ENCODE results near the gene REXO1. TPM values are rescaled to one million over a fixed set of nuclear protein-coding genes. Genes with fewer than 3 reads are reported as not detected.

Gene REXO1
- total and polyA plus RNA-seq, 2 of the 13 experiments (the other 11 are each of a cell fraction or from before 2014, with no cell fraction given) = 5.0 to 11.2 TPM

DNA sequence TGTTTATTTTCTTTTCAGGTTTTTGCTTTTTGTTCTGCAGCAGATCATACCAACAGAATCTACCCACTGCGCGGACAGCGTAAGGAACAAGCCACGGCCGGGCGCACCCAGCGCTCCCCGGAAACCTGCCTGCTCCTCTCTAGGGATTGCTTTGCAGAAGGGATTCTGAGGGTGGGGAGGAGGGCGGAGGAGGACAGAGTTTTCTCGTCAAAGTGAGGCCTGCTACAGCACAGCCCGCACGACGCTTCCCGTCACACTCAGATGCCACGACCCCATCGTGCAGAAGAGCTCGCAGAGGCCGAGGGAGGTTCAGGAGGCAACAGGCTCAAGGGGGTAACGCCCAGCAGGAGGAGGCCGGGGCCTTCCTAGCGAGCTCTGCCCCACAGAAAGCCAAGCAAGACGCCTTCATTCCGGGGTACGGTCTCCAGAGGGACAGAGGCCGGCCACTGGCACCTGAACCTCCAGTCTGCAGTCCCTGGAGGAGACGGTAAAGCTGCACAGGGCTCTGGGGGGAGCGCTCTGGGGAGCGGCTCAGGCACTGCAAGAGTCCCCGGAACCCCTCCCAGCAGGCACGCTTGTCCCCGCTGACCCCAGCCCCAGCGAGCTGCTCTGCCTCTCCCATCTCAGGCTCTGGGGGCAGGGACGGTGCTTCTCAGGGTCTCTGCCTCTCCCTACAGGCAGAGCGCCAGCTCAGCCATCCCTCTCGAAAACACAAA, 6.9 kb downstream of the REXO1 start:
- H3K36me3 ChIP-seq (replicated peaks in 1 of 2; ENCODE audit: control insufficient read depth in 1 of 2, insufficient read depth in 2 of 2, low read length in 2 of 2) = peaks cover 2 to 22% of the 10 kb centered on the region in 2 experiments; a peak in 2 of 5 replicates
- DNase-seq (ENCODE audit: low spot score) (no peak), ATAC-seq (0 out of 3 replicates have a peak, but pooled peaks have one; percentile 1), FAIRE-seq (no peak)
- H3K9me3 ChIP-seq (ENCODE audit: low read length) = no peaks in the 10 kb centered on the region
- peak overlapping the region; percentile 49 to 72 (median 70) for H3K4me3 ChIP-seq (replicated peaks in 1 of 3; ENCODE audit: insufficient read depth in 1 of 3, low read depth in 2 of 3, low read length in 3 of 3)
- peaks cover 62% of the 10 kb centered on the region for H3K4me1 ChIP-seq (ENCODE audit: insufficient read depth, low read length)
- H3K27me3 ChIP-seq (ENCODE audit: control insufficient read depth in 1 of 2, insufficient read depth in 2 of 2, low read length in 2 of 2) = no peaks in the 10 kb centered on the region
- peaks cover 72% of the 10 kb centered on the region for H3K79me2 ChIP-seq (ENCODE audit: insufficient read depth, low read length)
- no TSS peak for BruUV-seq (replicated peaks)
- TF ChIP-seq, protein P1, sequence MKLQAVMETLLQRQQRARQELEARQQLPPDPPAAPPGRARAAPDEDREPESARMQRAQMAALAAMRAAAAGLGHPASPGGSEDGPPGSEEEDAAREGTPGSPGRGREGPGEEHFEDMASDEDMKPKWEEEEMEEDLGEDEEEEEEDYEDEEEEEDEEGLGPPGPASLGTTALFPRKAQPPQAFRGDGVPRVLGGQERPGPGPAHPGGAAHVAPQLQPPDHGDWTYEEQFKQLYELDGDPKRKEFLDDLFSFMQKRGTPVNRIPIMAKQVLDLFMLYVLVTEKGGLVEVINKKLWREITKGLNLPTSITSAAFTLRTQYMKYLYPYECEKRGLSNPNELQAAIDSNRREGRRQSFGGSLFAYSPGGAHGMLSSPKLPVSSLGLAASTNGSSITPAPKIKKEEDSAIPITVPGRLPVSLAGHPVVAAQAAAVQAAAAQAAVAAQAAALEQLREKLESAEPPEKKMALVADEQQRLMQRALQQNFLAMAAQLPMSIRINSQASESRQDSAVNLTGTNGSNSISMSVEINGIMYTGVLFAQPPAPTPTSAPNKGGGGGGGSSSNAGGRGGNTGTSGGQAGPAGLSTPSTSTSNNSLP (IDR thresholded peaks at IDR 0.05; ENCODE audit: low read depth, low read length) = no peak
- TF ChIP-seq, protein P2, sequence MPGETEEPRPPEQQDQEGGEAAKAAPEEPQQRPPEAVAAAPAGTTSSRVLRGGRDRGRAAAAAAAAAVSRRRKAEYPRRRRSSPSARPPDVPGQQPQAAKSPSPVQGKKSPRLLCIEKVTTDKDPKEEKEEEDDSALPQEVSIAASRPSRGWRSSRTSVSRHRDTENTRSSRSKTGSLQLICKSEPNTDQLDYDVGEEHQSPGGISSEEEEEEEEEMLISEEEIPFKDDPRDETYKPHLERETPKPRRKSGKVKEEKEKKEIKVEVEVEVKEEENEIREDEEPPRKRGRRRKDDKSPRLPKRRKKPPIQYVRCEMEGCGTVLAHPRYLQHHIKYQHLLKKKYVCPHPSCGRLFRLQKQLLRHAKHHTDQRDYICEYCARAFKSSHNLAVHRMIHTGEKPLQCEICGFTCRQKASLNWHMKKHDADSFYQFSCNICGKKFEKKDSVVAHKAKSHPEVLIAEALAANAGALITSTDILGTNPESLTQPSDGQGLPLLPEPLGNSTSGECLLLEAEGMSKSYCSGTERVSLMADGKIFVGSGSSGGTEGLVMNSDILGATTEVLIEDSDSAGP (CRISPR knock-in tag; IDR thresholded peaks at IDR 0.05; ENCODE audit: borderline replicate concordance) = 0 out of 2 replicates have a peak, but pooled peaks have one; percentile 5
- TF ChIP-seq ZFY (CRISPR knock-in tag; IDR thresholded peaks at IDR 0.05) (peak; percentile 20; the same call in 1 of the 2 replicates), NR3C1 (CRISPR knock-in tag; IDR thresholded peaks at IDR 0.05) (no peak), NPAS2 (CRISPR knock-in tag; IDR thresholded peaks at IDR 0.05; ENCODE audit: borderline replicate concordance) (no peak), HNRNPLL (IDR thresholded peaks at IDR 0.05; ENCODE audit: low read depth, low read length, poor library complexity, severe bottlenecking) (peak; percentile 92)
- TF ChIP-seq, protein P3, sequence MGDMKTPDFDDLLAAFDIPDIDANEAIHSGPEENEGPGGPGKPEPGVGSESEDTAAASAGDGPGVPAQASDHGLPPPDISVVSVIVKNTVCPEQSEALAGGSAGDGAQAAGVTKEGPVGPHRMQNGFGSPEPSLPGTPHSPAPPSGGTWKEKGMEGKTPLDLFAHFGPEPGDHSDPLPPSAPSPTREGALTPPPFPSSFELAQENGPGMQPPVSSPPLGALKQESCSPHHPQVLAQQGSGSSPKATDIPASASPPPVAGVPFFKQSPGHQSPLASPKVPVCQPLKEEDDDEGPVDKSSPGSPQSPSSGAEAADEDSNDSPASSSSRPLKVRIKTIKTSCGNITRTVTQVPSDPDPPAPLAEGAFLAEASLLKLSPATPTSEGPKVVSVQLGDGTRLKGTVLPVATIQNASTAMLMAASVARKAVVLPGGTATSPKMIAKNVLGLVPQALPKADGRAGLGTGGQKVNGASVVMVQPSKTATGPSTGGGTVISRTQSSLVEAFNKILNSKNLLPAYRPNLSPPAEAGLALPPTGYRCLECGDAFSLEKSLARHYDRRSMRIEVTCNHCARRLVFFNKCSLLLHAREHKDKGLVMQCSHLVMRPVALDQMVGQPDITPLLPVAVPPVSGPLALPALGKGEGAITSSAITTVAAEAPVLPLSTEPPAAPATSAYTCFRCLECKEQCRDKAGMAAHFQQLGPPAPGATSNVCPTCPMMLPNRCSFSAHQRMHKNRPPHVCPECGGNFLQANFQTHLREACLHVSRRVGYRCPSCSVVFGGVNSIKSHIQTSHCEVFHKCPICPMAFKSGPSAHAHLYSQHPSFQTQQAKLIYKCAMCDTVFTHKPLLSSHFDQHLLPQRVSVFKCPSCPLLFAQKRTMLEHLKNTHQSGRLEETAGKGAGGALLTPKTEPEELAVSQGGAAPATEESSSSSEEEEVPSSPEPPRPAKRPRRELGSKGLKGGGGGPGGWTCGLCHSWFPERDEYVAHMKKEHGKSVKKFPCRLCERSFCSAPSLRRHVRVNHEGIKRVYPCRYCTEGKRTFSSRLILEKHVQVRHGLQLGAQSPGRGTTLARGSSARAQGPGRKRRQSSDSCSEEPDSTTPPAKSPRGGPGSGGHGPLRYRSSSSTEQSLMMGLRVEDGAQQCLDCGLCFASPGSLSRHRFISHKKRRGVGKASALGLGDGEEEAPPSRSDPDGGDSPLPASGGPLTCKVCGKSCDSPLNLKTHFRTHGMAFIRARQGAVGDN (CRISPR knock-in tag; IDR thresholded peaks at IDR 0.05) = peak; percentile 58
- H2AFZ ChIP-seq (ENCODE audit: low read length) = no peak overlapping the region
- intact Hi-C loops (cut with micrococcal nuclease; ENCODE audit: unreplicated experiment) (no loop called here), in situ Hi-C loops (cut with HindIII; ENCODE audit: extremely low pct_ligation_motif_present, low pct_unique_long_range_greater_than_20kb) (no loop called here)
- H3K4me2 ChIP-seq (ENCODE audit: low read depth, low read length) = peak overlapping the region; percentile 83
- ChIA-PET CTCF (ENCODE audit: low intra/inter-chr PET ratio, low total read pairs) (no interaction called here), POLR2A (interaction anchor here (0.7 to 1.4 kb wide), 7 partner anchors 16 to 64 kb away, joined by 3 to 6 read pairs (median 4); no protein-coding TSS in a partner anchor)
- 65% methylated on average over 18 of the region's 35 CpGs for WGBS (ENCODE audit: low lambda C conversion rate)
- H4K20me1 ChIP-seq (ENCODE audit: insufficient read depth, low read length) = peaks cover 26% of the 10 kb centered on the region; the same call in 1 of the 2 replicates
- H3K9ac ChIP-seq (ENCODE audit: insufficient read depth, low read depth, low read length) = peak overlapping the region; percentile 64; the same call in 1 of the 2 replicates
- H3K27ac ChIP-seq (ENCODE audit: extremely low read length, insufficient read depth, low read length) = peak overlapping the region; percentile 74

All from HepG2 (cell line).